Measurements from ENCODE around the gene SNIP1.
"Not testable (repeated sequence)": the region's sequence is repeated elsewhere in the genome, so short reads cannot be mapped to it uniquely, and the experiment has no call there.

SNIP1 gene

GRCh38 chr1:37559080-37559479 lies 5.0 kb upstream of the SNIP1 start:
- no peak for DNase-seq

GRCh38 chr1:37558411-37558810 lies 4.3 kb upstream of the SNIP1 start:
- no peak for DNase-seq

GRCh38 chr1:37557402-37557801 lies 3.3 kb upstream of the SNIP1 start:
- DNase-seq, result no peak

- no peak for DNase-seq
Measured at GRCh38 chr1:37556712-37557196, 2.7 kb upstream of the SNIP1 start, which contains the start of gene DNALI1. TSS of gene DNALI1 (plus strand) at chr1:37556940. CDS start at chr1:37556995, 55 bp downstream.

- DNase-seq, result no peak
Measured at GRCh38 chr1:37553598-37553926, 531 bp downstream of the SNIP1 start.

- no peak for DNase-seq
Measured at GRCh38 chr1:37549341-37549740, 4.8 kb downstream of the SNIP1 start.

- no peak for DNase-seq
Measured at GRCh38 chr1:37545019-37545418, 9.1 kb downstream of the SNIP1 start.

- DNase-seq, result no peak
Measured at GRCh38 chr1:37544530-37544929, 9.6 kb downstream of the SNIP1 start.

GRCh38 chr1:37540036-37540785 lies 13.9 kb downstream of the SNIP1 start:
- DNase-seq, result no peak

- DNase-seq, result not testable (repeated sequence)
Measured at GRCh38 chr1:37539154-37539553, 14.9 kb downstream of the SNIP1 start.

- no peak for DNase-seq
Measured at GRCh38 chr1:37537378-37537777, 16.7 kb downstream of the SNIP1 start.

- DNase-seq, result no peak
Measured at GRCh38 chr1:37533317-37534093, 20.6 kb downstream of the SNIP1 start.

- DNase-seq, result not testable (repeated sequence)
Measured at GRCh38 chr1:37532418-37533156, 21.5 kb downstream of the SNIP1 start.

- not testable (repeated sequence) for DNase-seq
Measured at GRCh38 chr1:37529888-37530287, 24.2 kb downstream of the SNIP1 start.

- peak; percentile 4 for DNase-seq
Measured at GRCh38 chr1:37519613-37520012, 34.5 kb downstream of the SNIP1 start.

- peak; percentile 51 for DNase-seq
Measured at GRCh38 chr1:37518929-37519328, 35.2 kb downstream of the SNIP1 start.

- DNase-seq, result not testable (repeated sequence)
Measured at GRCh38 chr1:37518241-37518640, 35.9 kb downstream of the SNIP1 start.

GRCh38 chr1:37517569-37517968 lies 36.5 kb downstream of the SNIP1 start:
- DNase-seq, result no peak

GRCh38 chr1:37515185-37516034 lies 38.7 kb downstream of the SNIP1 start:
- no peak for DNase-seq

- DNase-seq, result peak; percentile 82
Measured at GRCh38 chr1:37514350-37515184, 39.5 kb downstream of the SNIP1 start, which contains the start of gene MEAF6. TSS of gene MEAF6 (minus strand) at chr1:37514766. CDS start at chr1:37514746, 20 bp downstream.

GRCh38 chr1:37513795-37514349 lies 40.2 kb downstream of the SNIP1 start:
- peak; percentile 31 for DNase-seq
